Endodermal cell (in vitro differentiated cells): ENCODE data around the gene NCOR1. TPM values are rescaled to one million over a fixed set of nuclear protein-coding genes. Genes with fewer than 3 reads are reported as not detected.

ENCODE experiments used
- DNase-seq: peaks from one replicate; pipeline ENCODE4 v3.0.0-alpha.2; 2017
- H3K27ac ChIP-seq: 2 replicates; pipeline ENCODE4 v1.5.1; 2013; ENCODE audit warnings: mild to moderate bottlenecking, low read depth, low read length, moderate library complexity
- H3K27me3 ChIP-seq: 2 replicates; pipeline ENCODE4 v1.6.1; 2013; ENCODE audit warnings: mild to moderate bottlenecking, low read length, moderate library complexity; ENCODE audit not compliant: insufficient read depth, control insufficient read depth, poor library complexity, severe bottlenecking
- H3K36me3 ChIP-seq: 2 replicates; pipeline ENCODE4 v1.7.0; 2013; ENCODE audit warnings: mild to moderate bottlenecking, low read length, moderate library complexity; ENCODE audit not compliant: control insufficient read depth, insufficient read depth
- H3K4me1 ChIP-seq: one replicate; pipeline ENCODE4 v1.7.0; 2013; ENCODE audit warnings: low read length; ENCODE audit not compliant: control insufficient read depth, insufficient read depth
- H3K4me3 ChIP-seq: 2 replicates; pipeline ENCODE4 v1.5.1; 2013; ENCODE audit warnings: mild to moderate bottlenecking, low read length, moderate library complexity
- H3K9ac ChIP-seq: 2 replicates; pipeline ENCODE4 v1.6.1; 2013; ENCODE audit warnings: mild to moderate bottlenecking, low read length, moderate library complexity; ENCODE audit not compliant: poor library complexity, severe bottlenecking; ENCODE audit errors: extremely low read depth
- H3K9me3 ChIP-seq: 2 replicates; pipeline ENCODE4 v1.6.1; 2013; ENCODE audit warnings: mild to moderate bottlenecking, low read length, moderate library complexity; ENCODE audit not compliant: control insufficient read depth
- H3K27ac Mint-ChIP-seq: 2 replicates; pipeline ENCODE4 v1.8.0; 2020; ENCODE audit warnings: mixed read lengths
- H3K27me3 Mint-ChIP-seq: 2 replicates; pipeline ENCODE4 v1.8.0; 2021; ENCODE audit warnings: mild to moderate bottlenecking, mixed read lengths; ENCODE audit not compliant: insufficient read depth
- H3K36me3 Mint-ChIP-seq: 2 replicates; pipeline ENCODE4 v1.8.0; 2020; ENCODE audit warnings: low read depth, mixed read lengths
- H3K4me1 Mint-ChIP-seq: 2 replicates; pipeline ENCODE4 v1.8.0; 2020; ENCODE audit warnings: mixed read lengths
- H3K4me3 Mint-ChIP-seq: 2 replicates; pipeline ENCODE4 v1.8.0; 2020; ENCODE audit warnings: mild to moderate bottlenecking, moderate library complexity, mixed read lengths
- H3K9me3 Mint-ChIP-seq: 2 replicates; pipeline ENCODE4 v1.8.0; 2020; ENCODE audit warnings: mild to moderate bottlenecking, mixed read lengths
- CTCF ChIP-seq: fragments of 200-600 bp; sonication (generic); conservative IDR thresholded peaks from 2 replicates; pipeline ENCODE4 v1.5.0; 2021; ENCODE audit warnings: antibody characterized with exemption, mild to moderate bottlenecking
- WGBS, 2 experiments: methylation state at CpG; one replicate each; pipeline versions ENCODE4 v1.1.5 to v1.1.7; 2013; ENCODE audit warnings: missing lambda C conversion rate in 2 of 2, mixed read lengths in 1 of 2; ENCODE audit not compliant: insufficient coverage in 1 of 2, insufficient read length in 1 of 2; 5-methylcytosine and 5-hydroxymethylcytosine counted together
- total RNA-seq, 2 donors: library from RNA; stranded (reverse); fragmentation: NEBNext Ultra II Directional in 1 of 2; extraction: Animal tissue kit (Norgen Biotek cat#: 25700) in 1 of 2; gene quantifications; 2 replicates in 1 of 2; 3 replicates in 1 of 2; pipeline ENCODE4 v1.2.1, GENCODE V29; 2021

Gene NCOR1
- total RNA-seq, 2 donors from 2014 or later, result 112 to 141 TPM

- Histone ChIP-seq H3K27ac (no peak overlapping the region), H3K4me1 (no peaks in the 10 kb centered on the region), H3K27me3 (no peaks in the 10 kb centered on the region), H3K36me3 (peaks cover 91% of the 10 kb centered on the region), H3K9me3 (peaks cover 11% of the 10 kb centered on the region), H3K4me3 (no peak overlapping the region), H3K9ac (no peak overlapping the region)
- no peak for DNase-seq
- TF ChIP-seq CTCF, result no peak
- Mint-ChIP-seq H3K4me1 (peaks cover 24% of the 10 kb centered on the region), H3K4me3 (no peak overlapping the region), H3K9me3 (no peaks in the 10 kb centered on the region), H3K27me3 (no peaks in the 10 kb centered on the region), H3K36me3 (peaks cover 81% of the 10 kb centered on the region), H3K27ac (no peak overlapping the region)
- 97 to 100% methylated on average over 3 to 4 of the region's 4 CpGs for WGBS, 2 experiments
Measured at GRCh38 chr17:16040710-16041251, 174.6 kb downstream of the NCOR1 start.

- Mint-ChIP-seq H3K27ac (peak overlapping the region; percentile 8), H3K27me3 (no peaks in the 10 kb centered on the region), H3K9me3 (no peaks in the 10 kb centered on the region), H3K4me1 (peaks cover 16% of the 10 kb centered on the region), H3K4me3 (no peak overlapping the region), H3K36me3 (peaks cover 85% of the 10 kb centered on the region)
- Histone ChIP-seq H3K36me3 (peaks cover 92% of the 10 kb centered on the region), H3K27ac (peak overlapping the region; percentile 62), H3K4me3 (no peak overlapping the region), H3K27me3 (no peaks in the 10 kb centered on the region), H3K9me3 (peaks cover 17% of the 10 kb centered on the region), H3K4me1 (no peaks in the 10 kb centered on the region), H3K9ac (no peak overlapping the region)
- no peak for DNase-seq
- TF ChIP-seq CTCF, result no peak
Measured at GRCh38 chr17:16037636-16038035, 177.7 kb downstream of the NCOR1 start.

- Histone ChIP-seq H3K36me3 (peaks cover 97% of the 10 kb centered on the region), H3K27me3 (no peaks in the 10 kb centered on the region), H3K4me3 (no peak overlapping the region), H3K27ac (no peak overlapping the region), H3K4me1 (no peaks in the 10 kb centered on the region), H3K9me3 (peaks cover 17% of the 10 kb centered on the region), H3K9ac (no peak overlapping the region)
- no peak for DNase-seq
- 94 to 100% methylated on average over 2 of the region's 2 CpGs for WGBS, 2 experiments
- H3K27me3 Mint-ChIP-seq, result no peaks in the 10 kb centered on the region
- H3K4me3 Mint-ChIP-seq, result no peak overlapping the region
- no peak for TF ChIP-seq CTCF
- peaks cover 16% of the 10 kb centered on the region for H3K4me1 Mint-ChIP-seq
- peaks cover 89% of the 10 kb centered on the region for H3K36me3 Mint-ChIP-seq
- no peaks in the 10 kb centered on the region for H3K9me3 Mint-ChIP-seq
- H3K27ac Mint-ChIP-seq, result no peak overlapping the region
Measured at GRCh38 chr17:16036261-16036660, 179.1 kb downstream of the NCOR1 start.
